Osteoblast (primary cell): Measurements from ENCODE around the gene SKAP1. TPM values are rescaled to one million over a fixed set of nuclear protein-coding genes. Genes with fewer than 3 reads are reported as not detected.
"Not testable (repeated sequence)": the region's sequence is repeated elsewhere in the genome, so short reads cannot be mapped to it uniquely, and the experiment has no call there.

Experiments used
- DNase-seq: peaks from one replicate; pipeline ENCODE4 v3.0.0; 2011; ENCODE audit warnings: low spot score, mixed read lengths; ENCODE audit not compliant: insufficient read length; ENCODE audit errors: missing footprints
- H2AFZ ChIP-seq: 2 replicates; pipeline ENCODE4 v1.6.0; 2011; ENCODE audit warnings: mild to moderate bottlenecking, low read length
- H3K27ac ChIP-seq: 2 replicates; pipeline ENCODE4 v1.5.1; 2011; ENCODE audit warnings: mild to moderate bottlenecking, low read depth, low read length, moderate library complexity
- H3K27me3 ChIP-seq: 2 replicates; pipeline ENCODE4 v1.6.0; 2012; ENCODE audit warnings: mild to moderate bottlenecking, control low read depth, inconsistent platforms, low read length, moderate library complexity; ENCODE audit not compliant: insufficient read depth
- H3K36me3 ChIP-seq: 2 replicates; pipeline ENCODE4 v1.5.1; 2011; ENCODE audit warnings: mild to moderate bottlenecking, low read length, control low read depth, moderate library complexity; ENCODE audit not compliant: insufficient read depth
- H3K4me1 ChIP-seq: 2 replicates; pipeline ENCODE4 v1.5.1; 2011; ENCODE audit warnings: mild to moderate bottlenecking, low read length, control low read depth, moderate library complexity; ENCODE audit not compliant: insufficient read depth
- H3K4me2 ChIP-seq: 2 replicates; pipeline ENCODE4 v1.6.0; 2011; ENCODE audit warnings: mild to moderate bottlenecking, low read length; ENCODE audit not compliant: insufficient read depth
- H3K4me3 ChIP-seq: fragments of 200-600 bp; sonication (generic); 3 replicates; pipeline ENCODE4 v1.5.1; 2012; ENCODE audit warnings: mild to moderate bottlenecking, low read length, inconsistent platforms; ENCODE audit not compliant: insufficient read depth
- H3K79me2 ChIP-seq: 2 replicates; pipeline ENCODE4 v1.6.0; 2012; ENCODE audit warnings: mild to moderate bottlenecking, low read length, control low read depth, inconsistent platforms; ENCODE audit not compliant: insufficient read depth
- H3K9me3 ChIP-seq: 2 replicates; pipeline ENCODE4 v1.5.1; 2011; ENCODE audit warnings: low read depth, low read length, control low read depth
- H4K20me1 ChIP-seq: 2 replicates; pipeline ENCODE4 v1.6.0; 2012; ENCODE audit warnings: mild to moderate bottlenecking, low read length, control low read depth; ENCODE audit not compliant: insufficient read depth
- total RNA-seq: library from RNA; depleted of rRNA; stranded (reverse); fragments of >200 nt; gene quantifications from 2 replicates; pipeline ENCODE4 v1.2.3, GENCODE V29; 2012
- TF ChIP-seq, protein P1 (sequence below): IDR thresholded peaks from 2 replicates; pipeline ENCODE4 v1.5.1; 2011; ENCODE audit warnings: mild to moderate bottlenecking, low read depth, low read length, moderate library complexity; ENCODE audit errors: extremely low read depth

The SKAP1 gene
- total RNA-seq, 1 donor = not detected

DNA sequence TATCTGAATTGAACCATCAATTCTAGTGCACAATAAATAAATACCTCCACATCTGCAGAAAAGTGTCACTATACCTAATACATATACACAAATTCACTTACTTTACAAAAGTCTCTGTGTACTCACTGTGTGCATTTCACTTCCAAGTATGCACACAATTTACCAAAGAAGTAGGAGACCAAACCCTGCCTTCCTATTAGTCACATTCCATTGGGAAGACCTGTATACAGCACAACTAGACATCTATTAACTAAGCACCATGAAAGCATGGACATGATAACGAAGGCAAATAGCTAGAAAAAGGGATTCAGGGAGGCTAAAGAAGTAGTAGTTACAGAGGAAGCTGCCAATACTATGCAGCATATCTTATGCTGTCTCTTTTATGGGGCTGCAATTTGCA is 183.0 kb downstream of the SKAP1 start:
- no peaks in the 10 kb centered on the region for H3K36me3 ChIP-seq
- H3K9me3 ChIP-seq = no peaks in the 10 kb centered on the region
- H3K4me1 ChIP-seq = peaks cover 18% of the 10 kb centered on the region
- H3K4me3 ChIP-seq = no peak overlapping the region
- TF ChIP-seq, protein P1, sequence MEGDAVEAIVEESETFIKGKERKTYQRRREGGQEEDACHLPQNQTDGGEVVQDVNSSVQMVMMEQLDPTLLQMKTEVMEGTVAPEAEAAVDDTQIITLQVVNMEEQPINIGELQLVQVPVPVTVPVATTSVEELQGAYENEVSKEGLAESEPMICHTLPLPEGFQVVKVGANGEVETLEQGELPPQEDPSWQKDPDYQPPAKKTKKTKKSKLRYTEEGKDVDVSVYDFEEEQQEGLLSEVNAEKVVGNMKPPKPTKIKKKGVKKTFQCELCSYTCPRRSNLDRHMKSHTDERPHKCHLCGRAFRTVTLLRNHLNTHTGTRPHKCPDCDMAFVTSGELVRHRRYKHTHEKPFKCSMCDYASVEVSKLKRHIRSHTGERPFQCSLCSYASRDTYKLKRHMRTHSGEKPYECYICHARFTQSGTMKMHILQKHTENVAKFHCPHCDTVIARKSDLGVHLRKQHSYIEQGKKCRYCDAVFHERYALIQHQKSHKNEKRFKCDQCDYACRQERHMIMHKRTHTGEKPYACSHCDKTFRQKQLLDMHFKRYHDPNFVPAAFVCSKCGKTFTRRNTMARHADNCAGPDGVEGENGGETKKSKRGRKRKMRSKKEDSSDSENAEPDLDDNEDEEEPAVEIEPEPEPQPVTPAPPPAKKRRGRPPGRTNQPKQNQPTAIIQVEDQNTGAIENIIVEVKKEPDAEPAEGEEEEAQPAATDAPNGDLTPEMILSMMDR = no peak
- H3K79me2 ChIP-seq = no peaks in the 10 kb centered on the region
- no peak for DNase-seq
- H3K27ac ChIP-seq = no peak overlapping the region
- H4K20me1 ChIP-seq = no peaks in the 10 kb centered on the region
- no peak overlapping the region for H2AFZ ChIP-seq
- H3K4me2 ChIP-seq = no peak overlapping the region
- peaks cover 32% of the 10 kb centered on the region for H3K27me3 ChIP-seq

DNA sequence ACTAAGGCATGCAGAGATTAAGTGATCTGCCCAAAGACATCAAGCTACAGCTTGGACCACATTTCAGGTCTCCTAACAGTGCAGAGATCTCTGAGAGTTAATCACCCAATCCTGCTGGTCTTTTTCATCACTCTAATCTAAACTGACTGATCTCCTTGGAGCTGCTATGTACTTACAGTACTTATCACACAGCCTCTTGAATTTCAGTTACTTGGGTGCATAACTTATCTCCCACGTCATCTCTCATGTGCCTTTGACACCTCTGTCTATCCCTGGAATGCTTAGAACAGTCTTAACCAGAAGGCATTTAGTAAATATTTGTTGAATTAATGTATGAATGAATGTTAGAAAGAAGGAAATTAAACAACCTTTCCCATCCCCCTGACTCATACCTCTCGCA is 183.4 kb downstream of the SKAP1 start:
- TF ChIP-seq, protein P1 = no peak
- H3K27me3 ChIP-seq = peaks cover 28% of the 10 kb centered on the region
- H3K4me1 ChIP-seq = peaks cover 23% of the 10 kb centered on the region
- no peaks in the 10 kb centered on the region for H3K79me2 ChIP-seq
- no peaks in the 10 kb centered on the region for H3K36me3 ChIP-seq
- no peak overlapping the region for H2AFZ ChIP-seq
- H3K27ac ChIP-seq = no peak overlapping the region
- H3K4me3 ChIP-seq = no peak overlapping the region
- no peaks in the 10 kb centered on the region for H4K20me1 ChIP-seq
- no peak overlapping the region for H3K4me2 ChIP-seq
- no peaks in the 10 kb centered on the region for H3K9me3 ChIP-seq
- DNase-seq = no peak

DNA sequence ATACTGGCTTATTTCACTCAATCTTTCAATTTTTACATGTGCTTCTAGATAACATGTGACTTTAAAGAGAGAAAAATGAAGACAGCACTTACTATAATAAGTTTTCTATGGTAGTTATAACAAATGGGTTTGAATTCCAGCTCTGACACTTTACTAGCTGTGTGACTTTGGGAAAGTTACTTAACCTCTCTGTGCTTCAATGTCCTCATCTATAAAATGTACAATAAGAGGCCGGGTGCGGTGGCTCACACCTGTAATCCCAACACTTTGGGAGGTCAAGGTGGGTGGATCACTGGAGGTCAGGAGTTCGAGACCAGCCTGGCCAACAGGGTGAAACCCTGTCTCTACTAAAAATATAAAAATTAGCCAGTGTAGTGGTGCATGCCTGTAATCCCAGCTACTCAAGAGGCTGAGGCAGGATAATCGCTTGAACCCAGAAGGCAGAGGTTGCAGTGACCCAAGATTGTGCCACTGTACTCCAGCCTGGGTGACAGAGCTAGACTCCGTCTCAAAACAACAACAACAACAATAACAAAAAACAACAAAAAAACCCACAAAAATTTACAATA is 184.5 kb downstream of the SKAP1 start:
- not testable (repeated sequence) for H4K20me1 ChIP-seq, H3K4me3 ChIP-seq, H3K4me2 ChIP-seq, H3K36me3 ChIP-seq, H3K9me3 ChIP-seq, DNase-seq, H2AFZ ChIP-seq, H3K79me2 ChIP-seq, H3K27ac ChIP-seq
- H3K27me3 ChIP-seq = peaks cover 17% of the 10 kb centered on the region
- peaks cover 33% of the 10 kb centered on the region for H3K4me1 ChIP-seq

DNA sequence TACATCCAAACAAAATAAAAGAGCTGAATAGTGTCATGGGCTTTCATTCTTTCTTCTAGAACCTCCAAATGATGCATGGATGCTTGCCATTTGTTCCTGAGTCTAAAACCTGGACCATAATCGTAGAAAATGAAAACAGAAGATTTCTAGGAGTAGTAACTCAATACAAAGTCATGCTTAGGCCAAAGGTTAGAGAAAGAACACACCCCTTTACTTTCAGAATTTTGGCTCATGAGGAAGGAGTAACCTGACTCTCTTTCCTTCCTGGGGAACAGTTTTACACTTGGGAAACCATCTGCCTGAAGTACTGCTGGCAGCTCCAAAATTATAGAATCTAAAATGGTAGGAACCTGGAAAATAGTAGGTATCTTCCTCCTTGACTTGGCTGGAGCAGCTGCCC is 185.2 kb downstream of the SKAP1 start:
- H3K4me3 ChIP-seq = no peak overlapping the region
- H4K20me1 ChIP-seq = no peaks in the 10 kb centered on the region
- H3K4me2 ChIP-seq = peak overlapping the region; percentile 14
- no peak for DNase-seq
- H3K27ac ChIP-seq = no peak overlapping the region
- TF ChIP-seq, protein P1 = no peak
- H3K4me1 ChIP-seq = peaks cover 41% of the 10 kb centered on the region
- H3K9me3 ChIP-seq = no peaks in the 10 kb centered on the region
- no peaks in the 10 kb centered on the region for H3K36me3 ChIP-seq
- no peak overlapping the region for H2AFZ ChIP-seq
- no peaks in the 10 kb centered on the region for H3K79me2 ChIP-seq
- peaks cover 15% of the 10 kb centered on the region for H3K27me3 ChIP-seq
